ENCODE results near the gene POLR1E. TPM values are rescaled to one million over a fixed set of nuclear protein-coding genes. Genes with fewer than 3 reads are reported as not detected.
"Not testable (repeated sequence)": the region's sequence is repeated elsewhere in the genome, so short reads cannot be mapped to it uniquely, and the experiment has no call there.

The POLR1E gene
- total RNA-seq, 2 donors from 2014 or later = 67.8 to 77.2 TPM

DNA sequence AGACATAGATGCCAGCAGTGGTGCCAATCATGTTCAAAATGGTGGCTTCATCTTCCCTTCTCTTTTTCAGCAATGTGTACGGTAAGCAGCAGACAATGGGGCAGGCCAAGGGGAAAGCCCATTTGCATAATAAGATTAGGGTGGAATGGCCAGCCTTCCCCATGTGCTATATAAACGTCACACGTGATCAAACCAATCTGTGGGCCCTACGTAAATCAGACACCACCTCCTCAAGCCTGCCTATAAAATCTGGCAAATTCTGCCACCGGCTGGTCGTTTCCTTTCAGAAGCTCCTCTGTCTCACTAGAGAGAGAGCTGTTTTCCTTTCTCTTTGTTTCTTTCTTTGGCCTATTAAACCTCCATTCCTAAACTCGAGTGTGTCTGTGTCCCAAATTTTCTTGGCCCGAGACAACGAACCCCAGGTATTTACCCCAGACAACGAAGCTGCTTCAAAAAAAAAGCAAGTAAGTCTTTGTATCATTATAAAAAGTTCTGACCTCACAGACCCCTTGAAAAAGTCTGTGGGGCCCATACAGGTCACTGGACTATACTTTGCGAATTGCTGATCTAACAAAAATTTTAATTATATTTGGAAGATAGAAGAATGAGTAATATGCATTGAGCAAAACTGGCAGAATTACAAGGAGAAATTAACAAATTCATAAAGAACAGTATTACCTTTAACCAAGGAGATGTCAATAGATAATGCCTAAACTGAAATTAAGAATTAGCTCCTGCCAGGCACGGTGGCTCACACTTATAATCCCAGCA is 35.7 kb upstream of the POLR1E start:
- H3K4me1 Mint-ChIP-seq (ENCODE audit: low read depth) = peaks cover 40% of the 10 kb centered on the region
- no peaks in the 10 kb centered on the region for H3K27me3 Mint-ChIP-seq (ENCODE audit: low read depth)
- H3K9me3 Mint-ChIP-seq = no peaks in the 10 kb centered on the region
- peaks cover 0 to 5% of the 10 kb centered on the region in 2 donors for H3K36me3 Mint-ChIP-seq (ENCODE audit: insufficient read depth in 2 of 2)
- DNase-seq (no peak), ATAC-seq (replicated peaks in 1 of 2) (no peak)
- H3K4me3 Mint-ChIP-seq = no peak overlapping the region
- H3K27ac Mint-ChIP-seq = no peak overlapping the region

DNA sequence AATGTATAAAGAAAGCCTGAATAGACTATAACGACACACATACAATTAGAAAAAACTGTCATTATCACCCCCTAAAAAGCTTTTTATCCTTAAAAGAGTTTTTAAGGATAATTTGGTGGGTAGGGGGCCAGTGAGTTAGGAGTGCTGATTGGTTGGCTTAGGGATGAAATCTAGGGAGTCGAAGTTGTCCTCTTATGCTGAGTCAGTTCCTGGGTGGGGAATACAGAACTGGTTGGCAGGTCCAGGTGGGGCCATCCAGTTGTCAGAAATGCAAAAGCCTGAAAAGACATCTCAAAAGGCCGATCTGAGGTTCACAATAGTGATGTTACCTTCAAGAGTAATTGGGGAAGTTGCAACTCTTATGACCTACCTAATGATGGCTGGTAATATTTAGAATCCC is 34.1 kb upstream of the POLR1E start:
- DNase-seq = no peak
- H3K27ac Mint-ChIP-seq = no peak overlapping the region
- H3K27me3 Mint-ChIP-seq (ENCODE audit: low read depth) = no peaks in the 10 kb centered on the region
- H3K4me3 Mint-ChIP-seq = no peak overlapping the region
- H3K4me1 Mint-ChIP-seq (ENCODE audit: low read depth) = peaks cover 42% of the 10 kb centered on the region
- no peaks in the 10 kb centered on the region for H3K9me3 Mint-ChIP-seq
- no peak for ATAC-seq (replicated peaks in 1 of 2)
- H3K36me3 Mint-ChIP-seq (ENCODE audit: insufficient read depth in 2 of 2) = peaks cover 0 to 5% of the 10 kb centered on the region in 2 donors

DNA sequence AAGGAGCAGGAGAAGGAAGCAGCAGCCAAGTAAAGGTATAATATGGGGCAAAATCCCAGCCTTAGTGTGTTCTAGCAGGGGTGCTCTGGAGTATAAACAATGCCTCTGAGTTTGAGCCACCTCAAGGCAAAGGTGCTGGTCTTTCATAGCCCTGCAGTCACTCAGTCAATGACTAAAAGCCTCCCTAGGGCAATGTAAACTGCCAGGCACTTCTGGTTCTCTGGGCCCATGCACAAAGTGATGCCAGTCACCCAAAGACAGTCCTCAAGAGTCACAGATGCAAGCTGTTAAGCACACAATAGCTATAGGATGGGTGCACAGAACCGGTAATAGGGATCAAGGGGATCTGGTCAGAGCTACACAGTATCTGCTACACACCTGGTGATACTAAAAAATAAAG is 33.1 kb upstream of the POLR1E start:
- Mint-ChIP-seq H3K36me3 (ENCODE audit: insufficient read depth in 2 of 2) (peaks cover 0 to 5% of the 10 kb centered on the region in 2 donors), H3K27ac (no peak overlapping the region), H3K4me1 (ENCODE audit: low read depth) (peaks cover 47% of the 10 kb centered on the region), H3K9me3 (no peaks in the 10 kb centered on the region), H3K27me3 (ENCODE audit: low read depth) (no peaks in the 10 kb centered on the region), H3K4me3 (no peak overlapping the region)
- DNase-seq (no peak), ATAC-seq (replicated peaks in 1 of 2) (no peak)

DNA sequence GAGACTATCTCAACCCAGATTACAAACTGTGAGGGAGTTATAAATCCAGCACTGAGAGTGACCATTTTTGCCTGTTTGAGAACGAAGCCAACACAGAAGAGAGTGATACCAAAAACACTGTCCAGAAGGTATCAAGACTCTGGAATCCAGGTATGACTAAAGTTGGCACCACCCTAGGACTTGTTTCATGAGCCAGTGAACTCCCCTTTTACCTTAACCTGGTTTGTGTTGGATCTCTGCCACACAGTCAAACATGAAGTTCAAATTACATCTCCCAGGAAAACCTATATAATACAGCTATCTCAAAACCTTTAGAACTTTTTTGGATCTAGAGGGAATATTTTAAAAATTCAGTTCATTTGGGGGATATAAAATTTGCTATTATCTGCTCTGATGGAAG is 31.9 kb upstream of the POLR1E start:
- Mint-ChIP-seq H3K4me1 (ENCODE audit: low read depth) (peaks cover 48% of the 10 kb centered on the region), H3K36me3 (ENCODE audit: insufficient read depth in 2 of 2) (peaks cover 0 to 5% of the 10 kb centered on the region in 2 donors), H3K9me3 (no peaks in the 10 kb centered on the region), H3K27me3 (ENCODE audit: low read depth) (no peaks in the 10 kb centered on the region), H3K27ac (no peak overlapping the region), H3K4me3 (no peak overlapping the region)
- no peak for DNase-seq
- no peak for ATAC-seq (replicated peaks in 1 of 2)

DNA sequence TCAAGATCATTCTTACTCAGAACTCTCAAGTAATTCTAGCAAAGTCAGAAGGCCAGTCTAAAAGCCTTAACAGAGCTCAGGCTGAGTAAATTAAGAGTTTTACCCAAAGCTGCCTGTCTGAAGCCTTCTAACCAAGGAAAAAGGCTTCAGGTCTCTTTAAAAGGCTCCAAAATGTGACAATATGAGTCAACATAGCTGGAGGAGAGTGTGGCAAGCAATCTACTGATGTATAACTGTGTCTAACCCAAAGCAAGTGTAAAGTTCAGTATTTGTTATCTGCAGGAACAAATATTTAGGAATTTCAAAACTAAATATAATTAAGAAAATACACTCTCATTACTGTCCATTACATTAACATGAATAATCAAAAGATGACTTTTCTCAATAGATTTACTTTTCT is 31.5 kb upstream of the POLR1E start:
- Mint-ChIP-seq H3K4me1 (ENCODE audit: low read depth) (peaks cover 48% of the 10 kb centered on the region), H3K27me3 (ENCODE audit: low read depth) (no peaks in the 10 kb centered on the region), H3K4me3 (no peak overlapping the region), H3K9me3 (no peaks in the 10 kb centered on the region), H3K36me3 (ENCODE audit: insufficient read depth in 2 of 2) (peaks cover 0 to 5% of the 10 kb centered on the region in 2 donors), H3K27ac (no peak overlapping the region)
- DNase-seq (no peak), ATAC-seq (replicated peaks in 1 of 2) (no peak)

DNA sequence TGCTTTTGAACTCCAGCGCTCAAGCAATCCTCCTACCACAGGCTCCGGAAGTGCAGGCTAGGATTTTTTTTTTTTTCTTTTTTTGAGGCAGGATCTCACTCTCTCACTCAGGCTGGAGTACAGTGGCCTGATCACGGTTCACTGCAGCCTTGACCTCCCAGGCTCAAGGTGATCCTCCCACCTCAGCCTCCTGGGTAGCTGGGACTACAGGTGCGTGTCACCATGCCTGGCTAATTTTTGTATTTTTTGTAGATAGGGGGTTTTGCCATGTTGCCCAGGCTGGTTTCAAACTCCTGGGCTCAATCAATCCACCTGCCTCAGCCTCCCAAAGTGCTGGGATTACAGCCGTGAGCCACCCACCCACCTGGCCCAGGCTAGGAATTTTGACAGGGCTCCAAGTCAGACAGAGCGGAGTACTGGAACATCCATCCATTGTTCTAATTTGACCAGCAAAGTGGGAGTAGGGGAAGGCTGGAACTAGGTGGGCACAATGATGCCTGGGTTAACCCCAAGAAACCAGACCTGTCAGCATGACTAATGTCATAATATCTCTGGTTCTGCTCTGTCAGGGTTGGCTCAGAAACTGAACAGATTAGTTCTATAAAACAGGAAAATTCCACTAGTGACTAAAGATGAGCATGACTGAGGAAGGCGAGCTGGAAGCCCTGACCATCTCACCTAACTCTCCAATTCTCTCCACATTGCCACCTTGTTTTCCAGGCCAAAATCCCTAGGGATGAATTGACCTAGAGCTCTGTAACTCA is 29.7 kb upstream of the POLR1E start:
- Mint-ChIP-seq H3K27ac (no peak overlapping the region), H3K4me3 (no peak overlapping the region), H3K27me3 (ENCODE audit: low read depth) (no peaks in the 10 kb centered on the region), H3K4me1 (ENCODE audit: low read depth) (peaks cover 55% of the 10 kb centered on the region), H3K9me3 (no peaks in the 10 kb centered on the region), H3K36me3 (ENCODE audit: insufficient read depth in 2 of 2) (no peaks in the 10 kb centered on the region)
- no peak for DNase-seq
- no peak for ATAC-seq (replicated peaks in 1 of 2)

DNA sequence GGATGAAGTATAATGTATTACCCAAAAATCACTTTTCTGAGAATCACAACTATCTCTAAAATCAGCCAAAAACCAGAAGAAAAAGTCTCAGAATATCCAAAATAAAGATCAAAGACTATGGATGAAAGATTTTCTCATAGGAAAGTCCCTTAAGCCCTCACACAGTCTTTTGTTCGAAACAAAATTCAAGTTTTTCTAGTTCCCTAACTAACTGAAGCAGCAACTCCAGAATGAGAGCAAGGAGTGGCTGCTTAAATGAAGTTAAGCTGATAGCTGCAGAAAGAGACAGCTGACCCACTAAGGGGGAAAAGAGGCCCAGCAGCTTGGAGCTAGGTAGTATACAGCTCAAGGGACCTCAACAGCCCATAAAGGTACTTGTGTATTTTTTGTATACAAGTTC is 28.9 kb upstream of the POLR1E start:
- Mint-ChIP-seq H3K4me3 (no peak overlapping the region), H3K27ac (no peak overlapping the region), H3K4me1 (ENCODE audit: low read depth) (peaks cover 57% of the 10 kb centered on the region), H3K9me3 (no peaks in the 10 kb centered on the region), H3K27me3 (ENCODE audit: low read depth) (no peaks in the 10 kb centered on the region), H3K36me3 (ENCODE audit: insufficient read depth in 2 of 2) (peaks cover 0 to 2% of the 10 kb centered on the region in 2 donors)
- DNase-seq = no peak
- no peak for ATAC-seq (replicated peaks in 1 of 2)

DNA sequence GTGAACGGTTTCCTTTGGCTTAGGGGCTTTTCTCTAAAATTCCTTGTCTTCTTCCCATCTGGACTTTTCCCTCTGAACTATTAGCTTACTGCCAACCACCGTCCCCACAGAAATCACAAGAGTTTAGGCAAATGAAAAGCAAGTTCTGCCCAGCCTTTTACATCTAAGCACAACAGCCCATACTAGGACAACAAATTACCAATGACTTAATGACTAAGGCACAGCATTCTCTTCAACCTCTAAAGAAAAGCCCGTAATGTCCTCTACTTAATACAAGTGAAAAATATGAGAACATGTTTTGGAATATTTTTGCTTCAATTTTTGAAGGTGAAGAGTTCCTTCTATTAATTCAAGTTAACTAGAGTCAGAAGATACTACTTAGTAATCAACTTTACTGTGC is 21.7 kb upstream of the POLR1E start:
- peak overlapping the region; percentile 91 to 96 for H3K4me3 Mint-ChIP-seq
- ATAC-seq (replicated peaks in 1 of 2) (no peak), DNase-seq (no peak)
- H3K27me3 Mint-ChIP-seq (ENCODE audit: low read depth) = no peaks in the 10 kb centered on the region
- H3K36me3 Mint-ChIP-seq (ENCODE audit: insufficient read depth in 2 of 2) = peaks cover 0 to 12% of the 10 kb centered on the region in 2 donors
- peaks cover 50% of the 10 kb centered on the region for H3K4me1 Mint-ChIP-seq (ENCODE audit: low read depth)
- no peaks in the 10 kb centered on the region for H3K9me3 Mint-ChIP-seq
- peak overlapping the region; percentile 83 for H3K27ac Mint-ChIP-seq

DNA sequence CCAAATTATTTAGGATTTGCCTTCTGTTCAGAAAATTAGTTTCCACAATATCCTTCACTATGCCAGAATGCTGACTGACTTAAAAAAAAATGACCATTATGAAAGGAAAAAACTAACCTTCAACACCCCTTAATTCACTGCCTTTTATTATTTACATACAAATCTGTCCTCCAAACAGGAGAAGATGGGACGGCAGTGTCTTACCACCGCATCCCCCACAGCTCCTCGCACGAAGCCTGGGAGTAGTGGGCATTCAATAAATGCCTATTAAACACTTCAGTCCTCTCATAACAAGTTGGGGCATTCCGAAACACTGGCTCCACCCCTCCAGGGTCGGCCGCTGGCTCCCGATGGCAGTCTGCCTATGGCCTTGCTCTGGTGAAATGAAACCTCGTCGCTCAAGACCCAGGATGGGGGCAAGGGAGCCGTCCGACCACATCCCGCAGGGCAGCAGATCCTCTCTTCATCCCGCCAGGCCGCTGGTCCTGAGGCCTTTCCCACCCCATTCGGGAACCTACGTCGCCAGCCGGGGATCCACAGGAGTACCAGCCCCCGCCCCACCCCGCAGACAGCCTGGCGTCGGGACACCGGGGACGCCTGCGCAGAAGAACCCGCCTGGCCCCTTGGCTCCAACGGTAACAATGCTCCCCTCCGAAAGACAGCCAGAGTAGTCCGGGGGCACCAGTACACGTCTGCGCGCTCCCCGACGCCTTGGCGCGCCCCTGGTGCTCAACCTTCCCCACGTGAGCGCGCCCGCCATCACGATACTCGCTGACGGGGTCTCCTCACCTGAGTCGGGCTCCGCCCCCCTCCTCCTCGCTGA is 21.1 kb upstream of the POLR1E start:
- peaks cover 50% of the 10 kb centered on the region for H3K4me1 Mint-ChIP-seq (ENCODE audit: low read depth)
- DNase-seq (peak; percentile 71 to 91), ATAC-seq (replicated peaks in 1 of 2) (peak; percentile 53 to 58)
- peak overlapping the region; percentile 91 to 96 for H3K4me3 Mint-ChIP-seq
- no peaks in the 10 kb centered on the region for H3K27me3 Mint-ChIP-seq (ENCODE audit: low read depth)
- no peaks in the 10 kb centered on the region for H3K9me3 Mint-ChIP-seq
- H3K27ac Mint-ChIP-seq = peak overlapping the region; percentile 83
- peaks cover 0 to 12% of the 10 kb centered on the region in 2 donors for H3K36me3 Mint-ChIP-seq (ENCODE audit: insufficient read depth in 2 of 2)

DNA sequence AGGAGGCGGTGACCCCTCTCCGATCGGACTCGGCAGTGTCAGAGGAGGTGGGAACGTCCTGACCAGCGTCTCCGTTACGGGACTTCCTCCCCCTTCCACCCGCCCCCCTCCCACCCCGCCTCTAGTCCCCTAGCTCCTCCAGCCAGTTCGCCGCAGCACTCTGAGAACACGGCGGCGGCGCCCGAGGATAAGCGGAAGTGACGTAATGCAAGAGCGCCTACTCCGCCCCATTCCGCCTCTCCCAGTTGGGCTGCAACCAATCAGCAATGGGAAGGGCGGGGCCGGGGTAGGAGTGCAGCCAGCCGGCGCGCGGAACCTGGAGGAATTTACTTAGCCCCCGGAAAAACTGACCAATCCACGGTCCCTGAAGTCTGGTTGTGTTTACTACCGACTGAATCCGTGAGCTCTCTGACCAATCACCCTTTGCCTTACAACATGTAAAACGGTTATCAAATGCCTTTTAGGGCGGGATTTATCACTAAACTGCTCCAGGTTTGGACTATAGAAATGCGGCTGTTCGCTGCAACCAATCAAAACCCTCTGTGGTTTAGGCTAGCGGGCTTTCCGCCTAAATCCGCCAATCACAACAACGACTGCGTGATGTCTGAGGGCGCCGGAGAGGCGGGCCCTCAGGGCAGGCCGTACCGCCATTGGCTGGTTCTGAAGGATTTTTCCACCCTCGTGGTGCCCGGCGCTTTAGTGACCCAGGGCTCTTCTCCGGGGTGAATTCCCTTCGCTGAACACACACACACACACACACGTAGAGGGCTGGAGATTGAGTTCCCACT is 20.3 kb upstream of the POLR1E start, which contains the start of gene ZBTB5:
Gene ZBTB5, minus strand, starts transcription at position 202 of the 788 bp plus-strand sequence. CDS start 22,899 bp downstream, outside the sequence.
- Mint-ChIP-seq H3K27ac (peak within 1 kb of the TSS; percentile 83), H3K4me3 (peak within 1 kb of the TSS; percentile 91 to 96), H3K9me3 (no peaks in the 10 kb centered on the region)

DNA sequence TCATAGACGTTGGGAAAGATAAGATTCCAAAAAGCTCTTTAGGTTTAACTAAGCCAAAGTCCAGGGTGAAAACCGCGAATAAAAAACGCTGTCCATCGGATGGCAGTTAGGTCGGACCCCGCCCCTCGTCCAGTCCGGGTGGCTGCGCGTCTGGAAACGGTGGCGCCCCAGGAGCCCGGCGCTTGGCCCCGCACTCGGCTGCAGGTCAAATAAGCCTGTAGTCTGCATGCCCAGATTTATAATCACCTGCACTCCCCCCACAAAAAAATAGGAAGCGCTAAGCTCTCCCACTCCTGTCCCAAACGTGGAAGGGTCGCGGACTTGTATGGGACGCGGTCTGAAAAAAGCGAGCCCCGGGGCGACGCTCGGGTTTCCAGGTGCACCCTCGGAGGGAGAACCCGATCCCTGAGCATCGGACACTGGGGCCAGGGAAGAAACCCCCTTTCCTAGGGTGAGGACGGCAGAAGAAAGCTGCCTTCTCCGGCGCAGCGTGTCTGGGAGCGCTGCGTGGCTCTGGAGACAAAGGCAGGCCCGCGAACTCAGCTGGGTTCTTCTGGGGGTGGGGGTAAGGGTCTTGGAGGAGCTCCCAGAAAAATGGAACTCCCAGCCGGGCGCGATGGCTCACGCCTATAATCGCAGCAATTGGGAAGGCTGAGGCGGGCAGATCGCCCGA is 19.6 kb upstream of the POLR1E start:
- ATAC-seq (replicated peaks in 1 of 2) (peak; percentile 8 to 12), DNase-seq (peak; percentile 35 to 41)
- H3K4me1 Mint-ChIP-seq (ENCODE audit: low read depth) = peaks cover 43% of the 10 kb centered on the region
- H3K36me3 Mint-ChIP-seq (ENCODE audit: insufficient read depth in 2 of 2) = peaks cover 0 to 12% of the 10 kb centered on the region in 2 donors
- H3K9me3 Mint-ChIP-seq = no peaks in the 10 kb centered on the region
- no peaks in the 10 kb centered on the region for H3K27me3 Mint-ChIP-seq (ENCODE audit: low read depth)
- H3K27ac Mint-ChIP-seq = peak overlapping the region; percentile 83
- H3K4me3 Mint-ChIP-seq = peak overlapping the region; percentile 91 to 96

More for the DNA sequence above, 20.3 kb upstream of the POLR1E start, which contains the start of gene ZBTB5:
- no peaks in the 10 kb centered on the region for H3K27me3 Mint-ChIP-seq (ENCODE audit: low read depth)
- peaks cover 50% of the 10 kb centered on the region for H3K4me1 Mint-ChIP-seq (ENCODE audit: low read depth)
- peak; percentile 98 to 99 for DNase-seq
- ATAC-seq (replicated peaks in 1 of 2) = peak; percentile 81 to 82
- H3K36me3 Mint-ChIP-seq (ENCODE audit: insufficient read depth in 2 of 2) = peaks cover 0 to 12% of the 10 kb centered on the region in 2 donors

DNA sequence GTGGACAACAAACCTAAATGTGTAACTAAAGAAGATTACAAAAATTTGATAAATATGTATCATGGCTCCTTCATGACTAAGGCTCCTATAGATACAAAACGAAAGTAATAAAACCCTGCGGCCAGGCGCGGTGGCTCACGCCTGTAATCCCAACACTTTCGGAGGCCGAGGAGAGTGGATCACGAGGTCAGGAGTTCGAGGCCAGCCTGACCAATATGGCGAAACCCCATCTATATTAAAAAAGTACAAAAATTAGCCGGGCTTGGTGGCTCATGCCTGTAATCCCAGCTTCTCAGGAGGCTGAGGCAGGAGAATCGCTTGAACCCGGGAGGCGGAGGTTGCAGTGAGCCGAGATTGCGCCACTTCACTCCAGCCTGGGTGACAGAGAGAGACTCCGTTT is 18.2 kb upstream of the POLR1E start:
- Mint-ChIP-seq H3K36me3 (ENCODE audit: insufficient read depth in 2 of 2) (peaks cover 2 to 11% of the 10 kb centered on the region in 2 donors), H3K4me1 (ENCODE audit: low read depth) (peaks cover 44% of the 10 kb centered on the region)
- DNase-seq; H3K27ac Mint-ChIP-seq; H3K9me3 Mint-ChIP-seq; H3K4me3 Mint-ChIP-seq; H3K27me3 Mint-ChIP-seq (ENCODE audit: low read depth); ATAC-seq (replicated peaks in 1 of 2): not testable (repeated sequence)

Measured in activated T-cell treated with anti-CD3 and anti-CD28 coated beads, Interleukin-2, amount 50 U/mL, for 72 hours (primary cell).